Loucy (cell line): ENCODE results near the gene ASB4.

Source experiments
- EZH2phosphoT487 ChIP-seq: fragments of 200-600 bp; IDR thresholded peaks from 2 replicates; pipeline ENCODE4 v1.6.1; 2018; ENCODE audit warnings: antibody characterized with exemption, mild to moderate bottlenecking, moderate library complexity, borderline replicate concordance
- TF ChIP-seq, protein P1 (sequence below): fragments of 200-600 bp; sonication (generic); conservative IDR thresholded peaks from 2 replicates; pipeline ENCODE4 v1.5.1; 2014; ENCODE audit warnings: mild to moderate bottlenecking, antibody characterized with exemption, low read length

DNA sequence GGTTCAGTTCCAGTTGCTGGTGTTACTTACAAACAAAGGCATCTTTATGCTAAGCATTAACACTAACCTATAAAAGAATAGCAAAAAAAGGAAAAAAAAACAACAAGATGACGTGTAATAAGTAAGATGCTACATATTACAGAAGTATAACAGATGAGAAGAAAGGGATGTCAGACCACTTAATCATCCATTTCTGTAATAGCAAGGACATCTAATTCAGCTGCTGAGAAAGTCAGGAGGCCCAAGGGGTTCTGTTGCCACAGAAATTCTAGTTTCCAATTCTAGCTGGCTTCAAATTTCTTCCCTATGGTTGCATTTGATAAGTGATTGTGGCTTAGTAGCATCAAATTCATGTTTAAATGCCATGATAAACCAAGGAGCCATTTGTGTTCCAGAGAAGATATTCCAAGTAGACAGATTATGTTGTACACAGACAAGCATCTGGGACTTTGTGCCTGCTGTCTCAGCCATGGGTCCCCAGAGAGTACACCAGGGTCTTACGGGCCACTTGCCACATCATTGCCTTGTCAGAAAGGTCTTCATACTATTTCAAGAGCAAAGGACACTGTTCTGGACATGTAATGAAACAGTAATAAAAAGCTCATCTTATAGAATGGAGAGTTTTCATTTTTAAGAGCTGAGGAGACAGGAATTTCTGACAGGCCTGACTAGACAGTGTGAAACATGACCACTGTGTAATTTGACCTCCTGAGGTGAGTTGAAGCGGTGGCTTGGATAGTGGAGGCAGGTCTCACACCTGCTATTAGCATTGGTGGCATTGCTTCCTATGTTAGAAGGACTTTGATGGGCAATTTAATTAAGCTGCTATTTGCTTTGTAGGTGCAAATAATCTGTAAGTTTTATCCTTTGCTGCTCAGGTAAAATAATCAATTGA is 4.2 kb upstream of the ASB4 start:
- TF ChIP-seq, protein P1, sequence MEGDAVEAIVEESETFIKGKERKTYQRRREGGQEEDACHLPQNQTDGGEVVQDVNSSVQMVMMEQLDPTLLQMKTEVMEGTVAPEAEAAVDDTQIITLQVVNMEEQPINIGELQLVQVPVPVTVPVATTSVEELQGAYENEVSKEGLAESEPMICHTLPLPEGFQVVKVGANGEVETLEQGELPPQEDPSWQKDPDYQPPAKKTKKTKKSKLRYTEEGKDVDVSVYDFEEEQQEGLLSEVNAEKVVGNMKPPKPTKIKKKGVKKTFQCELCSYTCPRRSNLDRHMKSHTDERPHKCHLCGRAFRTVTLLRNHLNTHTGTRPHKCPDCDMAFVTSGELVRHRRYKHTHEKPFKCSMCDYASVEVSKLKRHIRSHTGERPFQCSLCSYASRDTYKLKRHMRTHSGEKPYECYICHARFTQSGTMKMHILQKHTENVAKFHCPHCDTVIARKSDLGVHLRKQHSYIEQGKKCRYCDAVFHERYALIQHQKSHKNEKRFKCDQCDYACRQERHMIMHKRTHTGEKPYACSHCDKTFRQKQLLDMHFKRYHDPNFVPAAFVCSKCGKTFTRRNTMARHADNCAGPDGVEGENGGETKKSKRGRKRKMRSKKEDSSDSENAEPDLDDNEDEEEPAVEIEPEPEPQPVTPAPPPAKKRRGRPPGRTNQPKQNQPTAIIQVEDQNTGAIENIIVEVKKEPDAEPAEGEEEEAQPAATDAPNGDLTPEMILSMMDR = no peak
- TF ChIP-seq EZH2phosphoT487 = no peak
